GM11168 (cell line): ENCODE measurements around the gene MTUS2.

Source experiments
- in situ Hi-C: fragments of 300-500 bp; cut with MboI; formaldehyde crosslinking; loops from one replicate; pipeline ENCODE4 v1.12.0; 2022; ENCODE audit warnings: low sequenced_read_pairs; ENCODE audit not compliant: unreplicated experiment

MTUS2 gene

DNA sequence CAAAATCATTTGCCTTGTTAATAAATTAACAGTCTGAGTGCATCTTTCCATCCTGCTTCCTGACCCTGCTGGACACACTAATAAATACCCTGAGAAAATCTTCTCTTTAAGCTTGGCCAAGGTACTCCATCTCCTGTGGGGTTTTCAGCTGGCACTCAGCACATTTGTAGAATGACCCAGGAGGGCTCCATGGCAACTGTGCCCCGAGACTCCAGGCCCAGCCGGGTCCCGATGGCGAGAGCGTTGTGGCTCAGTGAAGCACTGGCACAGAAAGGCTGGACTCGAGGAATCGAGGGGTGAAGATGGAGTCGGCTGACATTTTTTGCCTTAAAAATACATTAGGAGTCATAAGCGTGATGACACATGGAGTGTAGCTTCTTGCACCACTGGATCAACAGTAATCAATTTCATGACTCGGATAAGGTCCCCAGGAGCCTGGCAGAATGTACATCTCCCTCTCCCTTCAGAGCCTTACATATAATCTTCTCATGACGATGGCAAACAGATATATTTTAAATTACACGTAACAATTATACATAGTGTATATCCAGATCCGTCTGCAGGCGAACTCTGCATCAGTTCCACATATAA is 690.0 kb downstream of the MTUS2 start:
- in situ Hi-C loops, result loop anchor here (5.0 kb wide), 1 partner anchor 607 kb away; no protein-coding TSS in a partner anchor

DNA sequence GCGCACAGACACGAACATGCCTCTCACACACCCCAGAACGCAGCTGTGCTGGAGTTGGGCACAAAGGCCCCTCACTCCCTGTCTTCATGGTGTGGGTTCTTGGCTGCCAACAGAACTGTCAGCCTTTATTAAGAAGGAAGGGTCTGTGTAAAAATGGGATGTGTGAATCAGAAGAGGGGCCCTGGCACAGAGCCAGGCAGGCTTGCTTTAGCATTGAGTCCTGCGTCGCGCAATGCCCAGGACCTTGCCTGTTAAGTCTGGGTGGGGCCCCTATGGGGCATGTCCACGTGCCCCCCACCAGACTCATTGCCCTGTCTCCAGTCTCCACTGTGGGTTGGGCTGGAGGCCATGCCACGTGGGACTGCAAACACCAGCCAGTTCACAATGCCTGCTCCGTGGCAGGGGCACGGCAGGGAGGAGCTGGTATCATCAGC is 690.5 kb downstream of the MTUS2 start:
- in situ Hi-C loops, result no loop called here

DNA sequence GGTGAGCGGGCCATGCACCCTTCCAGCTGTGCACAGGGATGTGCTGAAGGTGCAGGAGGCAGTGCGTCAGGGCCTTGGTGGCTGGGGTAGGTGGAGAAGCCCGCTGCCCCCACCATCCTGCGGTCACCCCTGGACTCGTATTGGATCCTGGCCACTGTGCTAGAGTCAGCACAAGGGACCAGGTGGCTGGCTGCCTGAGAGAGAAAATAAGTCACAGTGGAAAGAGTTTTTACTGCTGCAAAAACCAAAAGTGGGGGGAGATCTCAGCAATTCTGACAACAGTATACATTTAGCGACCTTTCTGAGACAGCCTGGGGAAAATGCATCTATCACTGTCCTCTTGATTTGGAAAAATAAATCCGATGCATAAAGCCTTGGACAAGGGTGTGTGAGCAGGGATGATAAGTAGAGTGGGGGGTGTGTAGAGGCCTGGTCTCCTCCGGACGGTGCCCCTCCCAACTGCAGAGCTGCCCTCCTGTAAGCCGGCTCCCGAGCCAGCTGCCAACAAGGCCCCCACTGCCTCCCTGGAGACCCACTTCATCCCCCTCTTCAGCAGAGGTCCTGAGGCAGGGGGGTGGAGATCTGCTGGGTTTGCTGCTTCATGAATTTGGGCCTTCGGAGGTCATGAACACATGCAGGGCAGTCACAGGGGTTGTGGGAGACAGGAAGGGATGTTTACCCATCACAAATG is 691.1 kb downstream of the MTUS2 start:
- in situ Hi-C loops, result no loop called here

DNA sequence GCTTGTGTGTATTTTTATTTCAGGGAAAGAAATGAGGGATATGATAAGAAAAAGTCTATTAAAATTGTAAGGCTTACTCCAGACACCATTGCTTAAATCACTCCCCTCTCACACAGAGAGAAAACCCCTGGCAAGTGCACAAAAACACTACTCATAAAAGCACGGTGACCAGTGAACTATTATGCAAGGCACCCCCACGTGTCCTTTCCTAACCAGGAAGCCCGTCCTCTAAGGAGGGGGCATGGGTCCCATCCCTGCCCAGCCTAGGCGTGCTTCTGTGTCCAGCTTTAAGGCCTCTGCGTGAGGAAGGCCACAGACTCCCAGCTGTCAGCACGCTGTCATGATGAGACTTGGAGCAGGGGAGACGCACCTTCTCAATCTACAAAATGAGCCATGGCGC is 691.8 kb downstream of the MTUS2 start:
- in situ Hi-C loops, result no loop called here

DNA sequence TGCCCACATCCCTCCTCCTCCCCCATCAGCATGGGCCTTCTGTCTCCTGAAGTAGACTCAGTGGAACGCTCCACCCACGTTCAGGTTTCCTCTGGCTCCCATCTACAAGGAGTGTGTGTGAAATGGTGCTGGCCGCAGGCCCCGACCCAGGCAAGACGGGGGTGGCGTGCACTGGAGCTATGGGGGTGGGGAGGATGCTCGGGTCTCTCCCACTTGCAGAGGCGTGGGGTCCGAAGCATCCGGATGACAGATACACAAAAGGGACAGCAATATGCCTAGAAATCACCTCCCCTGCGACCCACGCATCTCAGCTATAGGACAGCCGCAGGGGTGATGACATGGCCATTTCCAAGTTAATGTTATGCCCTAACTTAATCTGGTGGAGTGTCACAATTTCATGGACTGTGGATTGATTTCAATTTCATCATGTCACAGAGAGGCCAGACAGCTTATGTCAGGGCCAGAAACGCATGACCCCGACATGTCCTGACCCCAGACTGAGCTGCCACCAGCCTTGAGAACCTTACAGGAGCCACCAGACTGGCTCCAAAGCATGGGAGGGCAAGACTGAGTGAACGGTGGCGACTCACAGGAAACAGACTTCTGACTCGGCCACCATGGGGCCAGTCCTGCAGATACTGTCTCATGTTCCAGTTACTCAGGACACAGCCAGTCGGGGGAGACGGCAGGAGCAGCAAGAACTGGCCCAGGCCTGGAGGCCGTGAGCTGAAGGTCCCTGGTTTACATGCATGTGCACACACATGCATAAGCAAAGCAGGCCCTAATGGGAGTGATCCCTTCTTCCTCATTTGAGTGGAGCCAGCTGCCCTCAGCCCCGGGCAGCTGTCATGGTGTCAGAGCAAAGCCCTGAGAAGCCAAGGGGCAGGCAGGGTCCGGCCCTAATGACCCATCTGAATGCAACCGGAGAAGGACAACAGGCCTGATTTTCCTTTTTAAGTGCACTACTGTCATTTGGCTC is 693.2 kb downstream of the MTUS2 start:
- in situ Hi-C loops, result no loop called here

DNA sequence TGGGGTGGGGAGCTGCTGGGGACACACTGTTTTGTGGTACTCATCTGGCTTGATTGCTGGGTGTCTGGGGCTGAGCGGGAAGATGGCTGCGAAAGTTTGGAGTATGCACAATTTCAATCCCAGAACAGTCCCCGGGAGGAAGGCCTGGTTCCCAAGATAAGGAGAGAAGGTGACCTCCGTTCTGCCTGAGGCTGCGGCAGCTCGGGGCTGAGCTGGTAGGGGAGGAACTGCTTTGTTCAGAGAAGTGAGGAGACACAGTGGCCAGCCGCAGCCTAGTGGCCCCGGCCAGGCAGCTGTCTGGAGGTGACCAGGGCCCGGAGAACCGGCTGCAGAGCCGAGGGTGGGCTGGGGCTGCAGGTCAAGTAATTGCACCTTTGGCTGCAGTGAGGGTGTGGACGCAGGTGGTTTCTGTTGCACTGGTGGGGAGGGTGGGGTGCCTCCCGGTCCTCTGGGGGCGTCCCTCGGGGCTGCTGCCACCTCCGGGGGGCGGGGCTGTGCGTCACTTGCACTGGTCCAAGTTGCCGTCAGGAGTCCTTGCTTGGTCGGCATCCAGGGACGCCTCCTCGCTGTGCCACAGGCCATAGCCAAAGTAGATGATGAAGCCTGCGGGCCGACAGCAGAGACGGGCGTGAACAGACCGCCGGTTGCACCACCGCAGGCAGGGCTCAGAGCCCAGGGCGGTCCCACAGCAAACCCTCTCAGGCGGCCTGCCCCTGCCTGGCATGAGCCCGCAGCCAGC is 694.0 kb downstream of the MTUS2 start:
- in situ Hi-C loops, result no loop called here

DNA sequence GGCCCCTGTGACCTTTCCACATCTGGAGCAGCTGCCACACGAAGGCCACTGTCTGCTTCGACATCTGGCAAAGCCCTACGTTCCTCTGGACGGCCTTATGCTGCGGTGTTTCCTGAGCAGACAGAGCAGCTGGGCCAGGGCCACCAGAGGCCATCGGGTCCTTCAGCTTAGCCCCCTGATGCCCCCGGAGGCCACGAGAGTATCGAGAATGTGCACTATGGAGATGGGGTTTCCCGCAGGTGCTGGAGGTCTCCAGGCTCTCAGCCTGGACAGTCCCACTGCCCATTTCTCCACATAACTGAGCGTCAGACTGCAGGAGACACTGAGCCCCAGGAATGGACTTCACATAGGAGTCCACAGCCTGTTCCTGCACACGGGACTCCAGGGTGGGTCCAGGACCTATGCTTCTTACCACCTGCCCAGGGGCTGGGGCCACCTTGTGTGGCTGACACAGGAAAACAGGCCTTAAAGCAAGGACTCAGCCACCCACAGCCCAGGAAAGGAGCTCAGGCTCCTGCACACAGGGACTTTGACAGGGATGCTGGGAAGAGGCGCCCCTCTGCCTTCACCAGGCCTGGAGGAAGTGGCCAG is 694.7 kb downstream of the MTUS2 start:
- in situ Hi-C loops, result loop anchor here (5.0 kb wide), 1 partner anchor 197 kb away; no protein-coding TSS in a partner anchor

DNA sequence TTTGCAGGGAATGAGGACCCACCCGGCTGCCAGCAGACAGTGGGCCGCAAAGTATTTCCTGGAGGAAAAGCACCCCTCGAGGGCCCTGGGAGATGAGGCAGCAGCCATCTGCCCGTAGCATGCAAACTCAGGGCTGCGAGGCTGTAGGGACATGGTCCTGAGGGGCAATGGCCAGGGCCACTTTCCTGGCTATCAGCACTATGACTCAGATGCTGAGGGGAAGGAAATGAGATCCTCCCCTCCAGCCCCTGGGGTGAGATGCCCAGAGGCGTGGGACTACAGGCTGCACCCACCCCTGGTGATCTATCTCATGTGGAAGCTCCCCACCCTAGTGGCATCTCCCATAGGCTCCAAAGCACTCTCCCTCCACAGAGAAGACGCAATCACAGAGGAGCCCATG is 695.2 kb downstream of the MTUS2 start:
- in situ Hi-C loops, result loop anchor here (5.0 kb wide), 1 partner anchor 197 kb away; no protein-coding TSS in a partner anchor

DNA sequence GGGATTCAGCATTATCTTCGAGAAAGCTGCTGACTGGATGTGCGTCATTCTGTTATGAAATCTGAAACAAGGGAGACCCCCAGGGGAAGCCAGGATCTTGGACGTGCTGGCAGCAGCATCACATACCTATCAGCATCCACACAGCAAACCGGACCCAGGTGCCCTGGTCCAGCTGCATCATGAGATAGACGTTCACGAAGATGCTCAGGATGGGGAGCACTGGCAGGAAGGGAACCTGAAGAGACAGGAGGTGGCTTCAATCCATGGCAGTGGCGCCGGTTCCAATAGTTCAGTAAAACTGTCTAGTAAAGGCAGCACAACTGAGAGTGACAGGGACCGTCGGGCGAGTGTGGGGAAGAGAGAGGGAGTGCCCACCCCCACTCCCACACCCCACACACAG is 695.9 kb downstream of the MTUS2 start:
- in situ Hi-C loops, result loop anchor here (5.0 kb wide), 1 partner anchor 196 kb away; no protein-coding TSS in a partner anchor

DNA sequence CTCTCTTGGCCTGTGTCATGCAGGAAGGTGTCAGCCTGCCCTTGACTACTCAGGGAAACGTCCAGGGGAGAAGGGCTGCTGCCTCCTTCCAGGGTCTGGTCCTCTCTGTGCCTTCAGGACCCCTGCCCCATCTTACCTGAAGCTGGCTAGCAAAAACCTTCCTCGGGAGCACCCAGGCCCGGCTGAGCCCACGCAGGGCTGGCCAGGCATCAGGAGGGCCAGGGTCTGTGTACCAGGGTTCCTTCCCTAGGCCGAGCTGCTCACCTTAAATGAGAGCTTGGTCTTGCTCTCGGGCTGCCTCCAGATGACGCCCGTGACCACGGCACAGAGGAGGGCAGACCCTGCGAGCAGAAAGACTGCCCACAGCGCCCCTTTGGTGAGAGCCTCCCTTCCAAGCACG is 696.7 kb downstream of the MTUS2 start:
- in situ Hi-C loops, result loop anchor here (5.0 kb wide), 1 partner anchor 195 kb away; no protein-coding TSS in a partner anchor

DNA sequence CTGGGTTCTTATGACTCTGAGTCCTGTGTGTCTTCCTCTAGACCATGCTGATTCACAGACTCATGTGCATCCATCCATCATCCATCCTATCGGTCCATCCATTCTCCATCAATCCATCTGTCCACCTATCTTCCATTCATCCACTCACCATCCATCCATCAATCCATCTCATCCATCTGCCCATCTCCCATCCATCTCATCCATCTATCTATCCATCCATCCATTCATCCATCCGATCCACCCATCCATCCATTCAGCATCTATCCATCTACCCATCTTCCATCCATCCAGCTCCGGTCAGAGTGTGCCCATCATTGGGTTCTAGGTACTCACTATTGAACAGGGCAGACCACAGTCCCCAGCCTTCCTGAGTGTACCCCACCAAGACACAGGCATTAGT is 699.8 kb downstream of the MTUS2 start:
- in situ Hi-C loops, result loop anchor here (5.0 kb wide), 1 partner anchor 192 kb away; no protein-coding TSS in a partner anchor

DNA sequence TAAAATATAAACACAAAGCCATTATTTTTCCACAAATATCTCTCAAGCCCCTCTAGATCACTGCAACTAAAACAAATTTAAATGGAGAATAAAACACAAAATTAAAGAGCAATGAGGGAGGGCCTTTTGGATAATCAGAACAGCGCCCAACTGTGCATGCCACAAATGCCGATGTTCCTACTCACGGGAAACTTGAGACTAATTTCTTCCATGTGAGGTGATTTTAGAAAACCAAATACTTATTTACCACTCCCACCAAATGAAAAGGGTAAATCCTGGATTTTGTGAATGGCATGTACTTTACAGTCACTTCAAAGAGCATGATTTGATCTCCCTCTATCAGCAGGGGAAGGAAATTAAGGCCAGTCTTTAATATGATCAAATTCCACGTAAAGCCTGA is 700.5 kb downstream of the MTUS2 start:
- in situ Hi-C loops, result no loop called here

DNA sequence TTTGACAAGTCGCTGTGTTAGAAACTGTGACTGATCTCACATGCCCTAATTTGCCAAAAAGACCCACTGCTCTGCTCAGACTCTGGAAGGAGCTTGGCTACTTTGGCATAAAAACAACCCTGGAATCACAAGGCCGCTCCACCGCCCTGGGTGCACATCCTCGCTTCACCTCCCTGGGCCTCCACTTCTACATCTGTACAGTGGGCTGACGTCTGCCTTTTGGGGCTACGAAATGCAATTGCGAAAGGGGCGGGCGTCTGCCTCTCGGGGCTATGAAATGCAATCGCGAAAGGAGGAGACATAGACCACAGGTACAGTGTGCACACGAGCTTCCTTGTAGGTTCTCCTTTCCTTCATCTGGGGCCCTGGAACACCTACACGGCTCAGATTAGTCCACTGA is 701.2 kb downstream of the MTUS2 start:
- in situ Hi-C loops, result no loop called here

DNA sequence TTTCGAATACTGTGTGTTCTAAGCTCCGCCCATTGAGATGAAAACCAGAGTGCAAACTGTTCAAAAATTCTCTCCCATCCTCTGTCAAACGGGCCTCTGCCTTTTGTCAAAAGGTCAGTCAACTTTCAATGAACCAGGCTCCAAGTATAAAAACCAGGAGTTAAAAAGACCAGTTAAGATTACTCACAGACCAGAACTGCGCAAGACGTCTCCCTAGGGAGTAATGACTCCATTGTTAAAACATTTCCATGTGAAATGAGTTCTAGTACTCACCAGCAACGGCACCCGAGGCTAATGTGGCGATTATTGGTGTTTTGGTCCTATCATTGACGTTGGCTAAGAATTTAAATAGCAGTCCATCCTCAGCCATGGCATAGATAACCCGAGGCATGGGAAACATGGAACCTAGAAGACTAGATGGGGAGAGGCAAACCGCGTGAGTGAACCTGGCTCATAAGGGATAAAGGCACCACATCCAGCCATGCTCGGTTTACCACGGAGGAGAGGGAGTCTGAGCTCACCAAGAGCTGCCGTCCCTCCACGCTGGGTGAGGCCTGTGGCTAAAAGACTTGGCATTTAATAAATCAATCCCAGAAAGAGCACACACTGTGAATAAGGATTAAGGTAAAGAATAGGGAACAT is 702.0 kb downstream of the MTUS2 start:
- in situ Hi-C loops, result no loop called here

DNA sequence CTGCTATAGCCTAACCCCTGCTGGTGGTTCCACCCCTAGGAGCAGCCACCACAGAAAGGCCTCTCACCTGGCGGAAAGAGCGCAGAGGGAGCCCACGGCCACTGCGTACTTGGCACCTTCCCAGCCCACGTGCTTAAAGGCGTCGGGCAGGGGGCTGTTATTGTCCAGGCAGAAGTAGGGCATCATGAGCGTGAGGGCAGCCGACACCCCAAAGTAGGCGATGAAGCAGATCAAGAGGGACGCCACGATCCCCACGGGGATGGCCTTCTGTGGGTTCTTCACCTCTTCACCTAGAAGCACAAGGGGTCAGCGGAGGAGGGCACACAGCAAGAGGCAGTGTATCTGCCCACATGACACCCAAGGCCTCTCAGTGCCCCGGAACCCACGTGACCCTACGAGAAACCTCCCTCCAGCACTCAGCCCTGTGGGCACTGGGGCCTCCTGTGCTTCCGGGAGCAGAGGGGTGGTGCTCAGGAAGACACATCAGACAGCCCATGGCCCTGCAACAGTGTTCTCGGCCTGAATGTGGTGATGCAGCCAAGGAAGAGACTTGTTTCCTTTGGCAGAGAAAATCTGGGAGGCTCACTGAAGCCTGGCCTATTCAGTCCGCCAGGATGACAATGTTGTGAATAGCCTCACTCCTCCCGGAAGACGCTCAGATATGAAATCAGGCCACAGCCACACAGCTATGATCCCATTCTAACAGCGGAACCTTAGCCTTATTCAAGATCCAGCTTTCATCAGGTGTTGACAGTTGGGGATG is 703.2 kb downstream of the MTUS2 start:
- in situ Hi-C loops, result no loop called here

DNA sequence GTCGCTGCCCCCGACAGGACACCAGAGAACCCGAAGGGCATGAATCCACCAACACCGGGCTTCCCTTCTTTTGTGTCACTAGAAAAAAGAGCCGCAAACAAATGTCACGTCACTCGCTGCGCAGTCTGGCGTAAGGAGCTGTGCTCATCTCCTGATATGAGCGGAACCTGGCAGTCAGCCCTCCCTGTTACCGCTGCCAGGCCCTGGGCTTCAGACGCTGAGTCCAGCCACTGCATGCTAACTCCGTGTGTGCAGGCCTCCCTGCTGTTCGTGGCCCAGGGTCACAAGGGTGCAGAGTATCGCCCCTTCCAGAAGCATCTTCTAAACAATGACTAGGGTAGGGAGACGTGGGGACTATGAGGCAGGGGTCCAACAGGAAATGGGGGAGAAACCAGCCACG is 704.0 kb downstream of the MTUS2 start:
- in situ Hi-C loops, result no loop called here

DNA sequence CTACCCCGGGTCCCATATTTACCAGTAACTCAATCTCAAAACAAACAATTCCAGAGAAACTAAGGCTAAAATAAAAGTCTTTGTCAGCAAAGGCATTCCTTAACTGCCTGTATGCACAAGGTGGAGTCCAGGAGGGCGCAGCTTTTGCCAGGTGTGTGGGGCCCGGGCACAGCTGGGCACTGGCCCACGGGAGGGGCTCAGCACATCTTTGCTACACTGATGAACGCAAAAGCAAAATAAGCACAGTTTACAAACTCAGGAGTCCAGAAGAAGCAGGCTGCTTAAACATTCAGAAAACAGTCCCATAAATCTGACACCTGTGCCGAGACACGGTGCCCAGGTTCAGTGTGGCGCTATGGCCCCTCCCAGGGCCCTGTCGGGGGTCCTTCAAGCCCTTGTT is 704.5 kb downstream of the MTUS2 start:
- in situ Hi-C loops, result no loop called here

DNA sequence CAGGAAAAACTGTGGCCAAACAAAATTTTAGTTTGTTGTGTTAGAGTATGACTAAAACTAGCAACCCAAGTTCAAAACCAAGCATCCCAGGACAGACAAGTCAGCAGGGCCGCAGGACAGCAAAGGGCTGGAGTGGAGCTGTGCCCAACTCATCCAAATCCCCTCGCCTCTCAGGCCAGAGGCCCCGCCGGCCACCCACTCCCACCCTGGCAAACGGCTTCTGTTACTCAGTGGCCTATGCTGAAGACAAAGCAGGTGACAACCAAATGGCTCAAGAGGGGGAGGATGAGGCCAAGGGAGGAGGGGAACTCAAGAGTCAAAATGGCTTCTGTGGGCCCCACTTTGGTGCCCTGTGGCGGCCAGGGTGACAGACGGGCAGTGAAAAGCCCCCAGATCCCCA is 705.6 kb downstream of the MTUS2 start:
- in situ Hi-C loops, result no loop called here
